CD14-positive monocyte (primary cell): ENCODE measurements around the gene CNTNAP2. TPM values are rescaled to one million over a fixed set of nuclear protein-coding genes. Genes with fewer than 3 reads are reported as not detected.

Experiments
- DNase-seq, 3 donors: peaks; one replicate each; pipeline ENCODE4 v3.0.0-alpha.2; 2011 to 2022
- H2AFZ ChIP-seq: 2 replicates; pipeline ENCODE4 v1.6.0; 2012; ENCODE audit warnings: mild to moderate bottlenecking, low read depth, low read length, inconsistent platforms; ENCODE audit not compliant: insufficient read depth, poor library complexity, severe bottlenecking
- H3K27ac ChIP-seq, 2 donors: 1 replicate in 1 of 2; 2 replicates in 1 of 2; pipeline ENCODE4 v1.5.1; 2012 to 2013; ENCODE audit warnings: low read length in 2 of 2, control low read depth in 1 of 2, inconsistent platforms in 1 of 2, low read depth in 1 of 2, mild to moderate bottlenecking in 1 of 2
- H3K27me3 ChIP-seq, 2 donors: one replicate each; pipeline versions ENCODE4 v1.6.0 to v1.6.1; 2011 to 2013; ENCODE audit warnings: low read length in 2 of 2; ENCODE audit not compliant: control insufficient read depth in 2 of 2, insufficient read depth in 2 of 2
- H3K36me3 ChIP-seq, 2 donors: replicated peaks in 1 of 2; 1 replicate in 1 of 2; 2 replicates in 1 of 2; pipeline versions ENCODE4 v1.5.1 to v1.6.1; 2012 to 2013; ENCODE audit warnings: low read length in 2 of 2, control low read depth in 1 of 2, inconsistent platforms in 1 of 2, mild to moderate bottlenecking in 1 of 2; ENCODE audit not compliant: insufficient read depth in 2 of 2, control insufficient read depth in 1 of 2
- H3K4me1 ChIP-seq, 2 donors: 1 replicate in 1 of 2; 2 replicates in 1 of 2; pipeline versions ENCODE4 v1.5.1 to v1.6.1; 2012 to 2013; ENCODE audit warnings: low read length in 2 of 2, control low read depth in 1 of 2, inconsistent platforms in 1 of 2, mild to moderate bottlenecking in 1 of 2, moderate library complexity in 1 of 2; ENCODE audit not compliant: insufficient read depth in 2 of 2, control insufficient read depth in 1 of 2
- H3K4me2 ChIP-seq: replicated peaks from 2 replicates; pipeline ENCODE3; 2012; ENCODE audit warnings: low read length, moderate library complexity, mild to moderate bottlenecking; ENCODE audit not compliant: poor library complexity, severe bottlenecking; ENCODE audit errors: extremely low read depth
- H3K4me3 ChIP-seq, 3 experiments: fragments of 200-600 bp in 1 of 3; sonication (generic) in 1 of 3; replicated peaks in 1 of 3; 1 replicate in 2 of 3; 2 replicates in 1 of 3; pipeline ENCODE4 v1.5.1; 2011 to 2013; ENCODE audit warnings: low read length in 3 of 3, mild to moderate bottlenecking in 3 of 3, control low read depth in 2 of 3, low read depth in 2 of 3, inconsistent platforms in 1 of 3, moderate library complexity in 1 of 3
- H3K79me2 ChIP-seq: 2 replicates; pipeline ENCODE4 v1.6.0; 2012; ENCODE audit warnings: mild to moderate bottlenecking, control low read depth, inconsistent platforms, low read length, moderate library complexity; ENCODE audit not compliant: insufficient read depth
- H3K9ac ChIP-seq: 2 replicates; pipeline ENCODE4 v1.6.0; 2017; ENCODE audit warnings: low read length, mild to moderate bottlenecking; ENCODE audit not compliant: insufficient read depth, poor library complexity, severe bottlenecking
- H3K9me3 ChIP-seq, 2 donors: replicated peaks in 1 of 2; 1 replicate in 1 of 2; 2 replicates in 1 of 2; pipeline versions ENCODE4 v1.5.1 to v1.6.1; 2012 to 2013; ENCODE audit warnings: low read length in 2 of 2, control low read depth in 1 of 2; ENCODE audit not compliant: control insufficient read depth in 1 of 2, insufficient read depth in 1 of 2
- H4K20me1 ChIP-seq: 2 replicates; pipeline ENCODE4 v1.6.0; 2012; ENCODE audit warnings: mild to moderate bottlenecking, low read length, control low read depth, moderate library complexity; ENCODE audit not compliant: insufficient read depth
- H3K27ac Mint-ChIP-seq, 7 donors: one replicate each; pipeline ENCODE4 v1.8.0; 2020; ENCODE audit warnings: mild to moderate bottlenecking in 7 of 7, mixed read lengths in 7 of 7, moderate library complexity in 6 of 7, inconsistent platforms in 2 of 7
- H3K27me3 Mint-ChIP-seq, 3 donors: one replicate each; pipeline ENCODE4 v1.8.0; 2021 to 2022; ENCODE audit warnings: low read depth in 3 of 3, mild to moderate bottlenecking in 3 of 3, mixed read lengths in 3 of 3, moderate library complexity in 3 of 3, inconsistent platforms in 1 of 3
- H3K36me3 Mint-ChIP-seq, 2 donors: one replicate each; pipeline ENCODE4 v1.8.0; 2020; ENCODE audit warnings: mixed read lengths in 2 of 2, inconsistent platforms in 1 of 2, mild to moderate bottlenecking in 1 of 2
- H3K4me1 Mint-ChIP-seq: one replicate; pipeline ENCODE4 v1.8.0; 2020; ENCODE audit warnings: mild to moderate bottlenecking, mixed read lengths
- H3K4me3 Mint-ChIP-seq, 2 donors: one replicate each; pipeline ENCODE4 v1.8.0; 2020; ENCODE audit warnings: mild to moderate bottlenecking in 2 of 2, mixed read lengths in 2 of 2, moderate library complexity in 1 of 2
- H3K9me3 Mint-ChIP-seq, 7 donors: one replicate each; pipeline ENCODE4 v1.8.0; 2020 to 2022; ENCODE audit warnings: mixed read lengths in 7 of 7, mild to moderate bottlenecking in 6 of 7, moderate library complexity in 6 of 7, inconsistent platforms in 2 of 7
- WGBS: methylation state at CpG from one replicate; pipeline ENCODE4 v1.1.5; 2013; ENCODE audit warnings: missing lambda C conversion rate; ENCODE audit not compliant: insufficient coverage; 5-methylcytosine and 5-hydroxymethylcytosine counted together
- intact Hi-C, 2 donors: fragments of 100-400 bp; cut with micrococcal nuclease; formaldehyde crosslinking; loops; one replicate each; pipeline versions ENCODE4 v1.15.0 to v1.15.1; 2023
- polyA plus RNA-seq, 3 donors: library from polyadenylated mRNA; depleted of rRNA in 1 of 3; unstranded in 2 of 3; stranded (reverse) in 1 of 3; fragments of 300-500 nt in 2 of 3; fragments of >200 nt in 1 of 3; fragmentation: Illumina TruSeq in 2 of 3; gene quantifications; 1 replicate in 2 of 3; 2 replicates in 1 of 3; pipeline ENCODE4 v1.2.3, GENCODE V29; 2012 to 2021
- TF ChIP-seq, protein P1 (sequence below): fragments of 200-600 bp; IDR thresholded peaks from one replicate; pipeline ENCODE4 v1.8.0; 2022; ENCODE audit warnings: antibody characterized with exemption, mild to moderate bottlenecking

CNTNAP2 gene
- polyA plus RNA-seq, 3 donors = 0.01 TPM; not detected in 2

DNA sequence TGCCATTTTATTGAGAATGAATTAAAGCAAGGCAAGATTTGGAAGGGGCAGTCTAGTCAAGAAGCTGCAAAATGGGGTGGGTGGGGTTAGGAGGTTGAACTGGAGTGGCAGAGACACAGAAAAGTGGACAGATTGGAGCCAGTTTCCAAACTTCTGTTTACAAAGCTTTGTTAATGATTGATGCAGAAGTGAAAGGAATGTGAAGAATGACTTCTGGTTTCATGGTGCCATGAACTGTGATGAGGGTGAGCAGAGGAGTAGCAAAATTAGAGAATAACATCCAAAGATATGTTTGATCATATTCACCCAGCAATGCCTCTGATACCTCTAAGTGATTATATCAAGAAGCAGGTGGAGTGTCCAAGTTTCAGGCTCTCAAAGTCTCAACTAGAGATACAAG, 1356.0 kb downstream of the CNTNAP2 start:
- no peak overlapping the region for H2AFZ ChIP-seq
- H3K4me1 ChIP-seq = no peaks in the 10 kb centered on the region
- H3K4me3 ChIP-seq = no peak overlapping the region
- no peak for DNase-seq
- H3K9me3 ChIP-seq = peaks cover 4 to 23% of the 10 kb centered on the region in 2 donors
- H3K4me2 ChIP-seq = no peak overlapping the region
- Mint-ChIP-seq H3K4me3 (no peak overlapping the region), H3K27ac (peak overlapping the region in 1 of 7 donors; percentile 45), H3K9me3 (peaks cover 9 to 27% (median 16%) of the 10 kb centered on the region in 7 donors), H3K36me3 (no peaks in the 10 kb centered on the region), H3K27me3 (no peaks in the 10 kb centered on the region), H3K4me1 (no peaks in the 10 kb centered on the region)
- no peak overlapping the region for H3K27ac ChIP-seq
- no peaks in the 10 kb centered on the region for H3K79me2 ChIP-seq
- no peaks in the 10 kb centered on the region for H3K36me3 ChIP-seq
- intact Hi-C loops = no loop called here
- H4K20me1 ChIP-seq = no peaks in the 10 kb centered on the region
- H3K9ac ChIP-seq = no peak overlapping the region
- H3K27me3 ChIP-seq = no peaks in the 10 kb centered on the region
- TF ChIP-seq, protein P1, sequence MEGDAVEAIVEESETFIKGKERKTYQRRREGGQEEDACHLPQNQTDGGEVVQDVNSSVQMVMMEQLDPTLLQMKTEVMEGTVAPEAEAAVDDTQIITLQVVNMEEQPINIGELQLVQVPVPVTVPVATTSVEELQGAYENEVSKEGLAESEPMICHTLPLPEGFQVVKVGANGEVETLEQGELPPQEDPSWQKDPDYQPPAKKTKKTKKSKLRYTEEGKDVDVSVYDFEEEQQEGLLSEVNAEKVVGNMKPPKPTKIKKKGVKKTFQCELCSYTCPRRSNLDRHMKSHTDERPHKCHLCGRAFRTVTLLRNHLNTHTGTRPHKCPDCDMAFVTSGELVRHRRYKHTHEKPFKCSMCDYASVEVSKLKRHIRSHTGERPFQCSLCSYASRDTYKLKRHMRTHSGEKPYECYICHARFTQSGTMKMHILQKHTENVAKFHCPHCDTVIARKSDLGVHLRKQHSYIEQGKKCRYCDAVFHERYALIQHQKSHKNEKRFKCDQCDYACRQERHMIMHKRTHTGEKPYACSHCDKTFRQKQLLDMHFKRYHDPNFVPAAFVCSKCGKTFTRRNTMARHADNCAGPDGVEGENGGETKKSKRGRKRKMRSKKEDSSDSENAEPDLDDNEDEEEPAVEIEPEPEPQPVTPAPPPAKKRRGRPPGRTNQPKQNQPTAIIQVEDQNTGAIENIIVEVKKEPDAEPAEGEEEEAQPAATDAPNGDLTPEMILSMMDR = no peak

DNA sequence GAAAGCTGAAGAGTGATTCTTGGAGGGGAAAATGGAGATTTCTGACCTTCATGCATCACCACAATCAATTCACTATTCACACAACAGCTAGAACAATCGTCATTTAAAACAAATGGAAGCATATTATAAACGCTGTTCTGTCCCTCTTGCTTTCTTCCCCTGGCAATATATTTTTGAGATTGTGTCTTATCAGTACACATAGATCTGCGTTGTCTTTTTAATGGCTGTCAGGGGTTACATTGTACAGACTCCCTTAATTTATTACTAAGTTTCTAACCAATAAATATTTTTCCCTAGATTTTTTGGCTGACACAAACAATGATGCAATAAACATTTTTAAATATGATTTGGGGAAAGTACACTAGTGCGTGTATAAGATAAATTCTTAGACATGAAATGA, 1358.3 kb downstream of the CNTNAP2 start:
- H3K4me2 ChIP-seq = no peak overlapping the region
- Mint-ChIP-seq H3K4me1 (no peaks in the 10 kb centered on the region), H3K4me3 (no peak overlapping the region), H3K9me3 (peaks cover 2 to 25% (median 12%) of the 10 kb centered on the region in 7 donors), H3K27me3 (no peaks in the 10 kb centered on the region), H3K36me3 (no peaks in the 10 kb centered on the region), H3K27ac (no peak overlapping the region)
- H3K27ac ChIP-seq = no peak overlapping the region
- DNase-seq = no peak
- no peaks in the 10 kb centered on the region for H3K4me1 ChIP-seq
- peaks cover 4 to 15% of the 10 kb centered on the region in 2 donors for H3K9me3 ChIP-seq
- no peak overlapping the region for H2AFZ ChIP-seq
- intact Hi-C loops = no loop called here
- no peaks in the 10 kb centered on the region for H3K27me3 ChIP-seq
- H3K9ac ChIP-seq = no peak overlapping the region
- TF ChIP-seq, protein P1 = no peak
- WGBS = no CpG with 5 or more reads among the region's 4 CpGs
- no peaks in the 10 kb centered on the region for H3K79me2 ChIP-seq
- no peaks in the 10 kb centered on the region for H3K36me3 ChIP-seq
- no peaks in the 10 kb centered on the region for H4K20me1 ChIP-seq
- no peak overlapping the region for H3K4me3 ChIP-seq
